GM23248 (cell line): ENCODE results near the gene SMIM29. TPM values are rescaled to one million over a fixed set of nuclear protein-coding genes. Genes with fewer than 3 reads are reported as not detected.
A peak's percentile ranks its signal among the peaks of the same experiment; 100 is the strongest.

Source experiments
- DNase-seq: peaks from one replicate; pipeline ENCODE4 v3.0.0-alpha.2; 2015
- H2AFZ ChIP-seq: fragments of 200-600 bp; sonication (generic); 2 replicates; pipeline ENCODE4 v1.6.1; 2016; ENCODE audit warnings: antibody characterized with exemption
- H3F3A ChIP-seq: fragments of 200-600 bp; sonication (generic); 2 replicates; pipeline ENCODE4 v1.6.1; 2016; ENCODE audit warnings: mild to moderate bottlenecking, antibody characterized with exemption, mixed run types; ENCODE audit not compliant: insufficient read depth
- H3K27ac ChIP-seq: fragments of 200-600 bp; sonication (generic); 2 replicates; pipeline ENCODE4 v1.5.1; 2016; ENCODE audit warnings: mild to moderate bottlenecking
- H3K27me3 ChIP-seq: fragments of 200-600 bp; sonication (generic); replicated peaks from 2 replicates; pipeline ENCODE4 v1.6.1; 2016; ENCODE audit warnings: mild to moderate bottlenecking; ENCODE audit not compliant: insufficient read depth
- H3K36me3 ChIP-seq: fragments of 200-600 bp; sonication (generic); 2 replicates; pipeline ENCODE4 v1.6.1; 2016; ENCODE audit warnings: low read depth, mild to moderate bottlenecking
- H3K4me1 ChIP-seq: fragments of 200-600 bp; sonication (generic); 2 replicates; pipeline ENCODE4 v1.6.1; 2016; ENCODE audit warnings: mild to moderate bottlenecking; ENCODE audit not compliant: insufficient read depth
- H3K4me2 ChIP-seq: fragments of 200-600 bp; sonication (generic); one replicate; pipeline ENCODE4 v1.6.1; 2016; ENCODE audit warnings: mild to moderate bottlenecking; ENCODE audit not compliant: unreplicated experiment
- H3K4me3 ChIP-seq: fragments of 200-600 bp; sonication (generic); 2 replicates; pipeline ENCODE4 v1.5.1; 2016; ENCODE audit warnings: mild to moderate bottlenecking
- H3K79me2 ChIP-seq: fragments of 200-600 bp; sonication (generic); 2 replicates; pipeline ENCODE4 v1.6.1; 2016; ENCODE audit warnings: mild to moderate bottlenecking; ENCODE audit not compliant: insufficient read depth
- H3K9ac ChIP-seq: fragments of 200-600 bp; sonication (generic); 2 replicates; pipeline ENCODE4 v1.6.1; 2016; ENCODE audit warnings: mild to moderate bottlenecking
- H3K9me2 ChIP-seq: fragments of 200-600 bp; sonication (generic); 2 replicates; pipeline ENCODE4 v1.6.1; 2016; ENCODE audit warnings: mixed run types, mild to moderate bottlenecking, moderate library complexity; ENCODE audit not compliant: insufficient read depth
- H3K9me3 ChIP-seq: fragments of 200-600 bp; sonication (generic); one replicate; pipeline ENCODE4 v1.6.1; 2017; ENCODE audit warnings: low read depth
- H4K20me1 ChIP-seq: fragments of 200-600 bp; sonication (generic); 2 replicates; pipeline ENCODE4 v1.6.0; 2016; ENCODE audit not compliant: insufficient read depth
- EZH2 ChIP-seq: fragments of 200-600 bp; sonication (generic); IDR thresholded peaks from 2 replicates; pipeline ENCODE4 v1.6.1; 2018; ENCODE audit warnings: antibody characterized with exemption, mild to moderate bottlenecking; ENCODE audit not compliant: insufficient read depth, poor library complexity, severe bottlenecking
- EZH2phosphoT487 ChIP-seq: fragments of 200-600 bp; sonication (generic); IDR thresholded peaks from 2 replicates; pipeline ENCODE4 v1.6.1; 2018; ENCODE audit warnings: antibody characterized with exemption, moderate library complexity, mild to moderate bottlenecking, low read depth; ENCODE audit not compliant: insufficient read depth
- WGBS, 2 experiments: methylation state at CpG; one replicate each; pipeline ENCODE4 v1.1.6; 2015 to 2017; ENCODE audit warnings: low lambda C conversion rate in 2 of 2, low coverage in 1 of 2; ENCODE audit errors: missing lambda C conversion rate in 2 of 2; 5-methylcytosine and 5-hydroxymethylcytosine counted together
- in situ Hi-C: fragments of 300-500 bp; cut with MboI; formaldehyde crosslinking; loops from 2 replicates; pipeline ENCODE4 v1.15.0; 2020
- polyA plus RNA-seq: library from polyadenylated mRNA; unstranded; fragments of >200 nt; fragmentation: Nextera tagmentation; extraction: Ambion mirVana; gene quantifications from 2 replicates; pipeline ENCODE4 v1.2.1, GENCODE V29; 2016
- total RNA-seq: library from RNA; depleted of rRNA; stranded (reverse); fragments of >200 nt; shearing (Covaris generic); gene quantifications from 2 replicates; pipeline ENCODE4 v1.2.3, GENCODE V29; 2014

The SMIM29 gene
- total and polyA plus RNA-seq, 2 experiments from 2014 or later = 35.1 to 55.1 TPM

DNA sequence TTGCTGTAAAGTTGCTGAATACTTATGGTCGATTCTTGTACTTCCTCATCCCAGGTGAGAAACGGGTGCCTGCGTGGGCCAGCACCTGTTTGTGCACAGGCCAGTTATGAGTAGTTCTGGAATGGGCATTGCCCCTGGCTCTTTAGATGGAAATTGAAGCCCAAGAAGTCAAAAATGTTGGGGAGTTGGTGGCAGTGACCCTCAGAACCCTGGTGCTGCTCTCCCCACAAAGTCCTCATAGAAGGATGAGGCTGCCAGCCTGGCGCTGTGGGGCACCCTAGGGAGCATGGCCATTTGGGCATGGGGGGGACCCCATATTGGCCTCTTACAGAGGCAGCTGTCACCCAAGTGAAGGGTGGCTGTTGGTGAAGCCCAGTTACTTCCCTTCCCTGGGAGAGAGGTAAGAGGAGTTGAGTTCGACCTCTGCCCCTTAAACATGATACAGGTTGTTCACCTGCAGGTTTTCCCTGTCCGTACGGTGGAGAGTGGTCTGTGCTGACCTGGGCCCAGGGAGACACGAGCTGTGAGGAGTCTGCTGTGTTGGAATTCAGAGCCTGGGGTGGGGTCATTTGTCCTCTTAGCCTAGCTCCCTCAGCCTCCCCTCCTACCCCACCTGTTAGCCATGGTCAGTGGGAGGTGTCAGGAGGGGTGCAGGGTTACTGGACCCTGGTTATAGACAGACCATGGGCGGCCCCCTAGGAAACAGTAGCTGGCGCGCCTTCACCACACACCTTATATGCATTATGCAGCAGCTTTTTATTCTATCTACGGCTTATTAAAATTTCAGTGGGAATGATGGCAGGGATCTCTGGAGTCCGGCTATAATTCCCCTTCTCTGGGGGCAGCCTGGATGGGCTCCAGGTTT is 7.2 kb downstream of the SMIM29 start:
- Histone ChIP-seq H3K9me3 (no peaks in the 10 kb centered on the region), H3K4me2 (no peak overlapping the region), H3F3A (peaks cover 33% of the 10 kb centered on the region), H3K4me3 (no peak overlapping the region), H3K9ac (no peak overlapping the region), H3K4me1 (peaks cover 50% of the 10 kb centered on the region), H3K36me3 (peaks cover 6% of the 10 kb centered on the region; the same call in 1 of the 2 replicates), H4K20me1 (no peaks in the 10 kb centered on the region), H3K9me2 (no peaks in the 10 kb centered on the region), H2AFZ (no peak overlapping the region), H3K79me2 (peaks cover 41% of the 10 kb centered on the region), H3K27me3 (no peaks in the 10 kb centered on the region), H3K27ac (peak overlapping the region; percentile 82; the same call in 1 of the 2 replicates)
- no peak for DNase-seq
- in situ Hi-C loops = no loop called here
- WGBS, 2 experiments = 94 to 98% methylated on average over 13 of the region's 13 CpGs
- TF ChIP-seq EZH2phosphoT487 (no peak), EZH2 (no peak)

DNA sequence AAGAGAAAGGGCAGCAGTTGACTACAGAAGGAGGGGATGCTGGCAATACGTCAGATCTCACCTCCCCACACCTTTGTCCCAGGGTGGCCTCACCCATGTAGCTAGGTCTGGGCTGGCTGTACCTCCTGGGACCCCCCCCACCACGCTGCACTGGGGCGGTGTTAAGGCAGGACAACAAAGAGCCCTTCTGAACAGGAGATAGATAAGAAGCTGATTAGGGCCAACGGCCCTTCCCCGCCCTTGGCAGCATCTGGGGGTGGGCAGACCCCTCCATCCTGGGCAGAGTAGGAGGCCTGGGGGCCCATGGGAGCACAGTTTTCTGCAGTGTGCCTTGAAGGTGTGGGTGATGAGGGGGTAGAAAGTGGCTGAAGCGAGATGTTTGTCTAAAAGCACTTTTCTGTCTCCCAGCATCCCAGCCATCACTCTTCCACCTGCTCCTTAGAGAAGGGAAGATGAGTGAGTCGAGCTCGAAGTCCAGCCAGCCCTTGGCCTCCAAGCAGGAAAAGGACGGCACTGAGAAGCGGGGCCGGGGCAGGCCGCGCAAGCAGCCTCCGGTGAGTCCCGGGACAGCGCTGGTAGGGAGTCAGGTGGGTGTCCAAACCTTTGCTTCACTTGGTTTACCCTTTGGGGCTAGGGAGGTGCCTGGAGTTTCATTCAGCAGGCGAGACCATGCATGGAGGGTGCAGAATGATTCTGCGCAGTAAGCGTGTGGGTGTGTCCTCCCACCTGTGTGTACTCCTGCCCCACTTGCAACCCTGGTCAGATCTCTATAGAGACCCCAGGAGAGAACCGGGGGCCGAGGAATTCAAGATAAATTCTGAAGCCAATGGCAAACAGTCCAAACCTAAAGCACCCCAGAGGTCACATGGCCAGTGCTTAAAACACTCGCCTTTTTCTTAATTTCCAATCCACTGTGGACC is 8.2 kb downstream of the SMIM29 start:
- no peak overlapping the region for H3K4me2 ChIP-seq
- peaks cover 41% of the 10 kb centered on the region for H3K79me2 ChIP-seq
- peaks cover 35% of the 10 kb centered on the region for H3F3A ChIP-seq
- H4K20me1 ChIP-seq = no peaks in the 10 kb centered on the region
- no peak for DNase-seq
- H3K9me2 ChIP-seq = no peaks in the 10 kb centered on the region
- H3K9me3 ChIP-seq = no peaks in the 10 kb centered on the region
- no peak overlapping the region for H3K4me3 ChIP-seq
- TF ChIP-seq EZH2 = no peak
- no peak for TF ChIP-seq EZH2phosphoT487
- in situ Hi-C loops = no loop called here
- H3K4me1 ChIP-seq = peaks cover 58% of the 10 kb centered on the region
- H3K27me3 ChIP-seq = no peaks in the 10 kb centered on the region
- no peak overlapping the region for H3K27ac ChIP-seq
- WGBS, 2 experiments = 92 to 97% methylated on average over 22 of the region's 22 CpGs
- H3K9ac ChIP-seq = no peak overlapping the region
- no peak overlapping the region for H2AFZ ChIP-seq
- H3K36me3 ChIP-seq = peaks cover 6% of the 10 kb centered on the region; the same call in 1 of the 2 replicates

DNA sequence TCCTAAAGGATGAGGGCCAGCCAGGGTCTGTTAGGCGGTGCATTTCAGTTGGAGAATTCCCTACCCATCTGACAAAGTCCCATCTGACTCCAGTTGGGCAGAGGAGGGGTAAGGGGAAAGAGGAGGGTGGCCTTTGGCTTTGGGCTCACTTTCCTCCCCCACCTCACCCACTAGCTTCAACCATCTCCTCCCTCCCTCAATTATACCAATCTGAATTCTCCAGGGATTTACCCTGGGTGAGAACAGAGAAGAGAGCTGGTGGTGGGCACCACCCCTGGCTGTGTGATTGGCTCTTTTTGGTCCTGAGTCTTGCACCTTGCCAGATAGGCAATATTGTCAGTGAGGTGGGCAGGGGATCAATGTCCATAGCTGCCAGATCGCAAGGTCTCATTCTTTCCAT is 8.9 kb downstream of the SMIM29 start:
- no peak overlapping the region for H2AFZ ChIP-seq
- no peak for TF ChIP-seq EZH2
- no peak for TF ChIP-seq EZH2phosphoT487
- peaks cover 35% of the 10 kb centered on the region for H3F3A ChIP-seq
- H4K20me1 ChIP-seq = no peaks in the 10 kb centered on the region
- H3K4me1 ChIP-seq = peaks cover 56% of the 10 kb centered on the region
- peaks cover 6% of the 10 kb centered on the region; the same call in 1 of the 2 replicates for H3K36me3 ChIP-seq
- no peak for DNase-seq
- no peaks in the 10 kb centered on the region for H3K9me2 ChIP-seq
- H3K4me2 ChIP-seq = peak overlapping the region; percentile 96
- H3K9me3 ChIP-seq = no peaks in the 10 kb centered on the region
- H3K79me2 ChIP-seq = peaks cover 41% of the 10 kb centered on the region
- no peaks in the 10 kb centered on the region for H3K27me3 ChIP-seq
- 95 to 100% methylated on average over 2 of the region's 2 CpGs for WGBS, 2 experiments
- H3K9ac ChIP-seq = peak overlapping the region; percentile 88; the same call in 1 of the 2 replicates
- in situ Hi-C loops = no loop called here
- peak overlapping the region; percentile 97; the same call in 1 of the 2 replicates for H3K4me3 ChIP-seq
- H3K27ac ChIP-seq = no peak overlapping the region

DNA sequence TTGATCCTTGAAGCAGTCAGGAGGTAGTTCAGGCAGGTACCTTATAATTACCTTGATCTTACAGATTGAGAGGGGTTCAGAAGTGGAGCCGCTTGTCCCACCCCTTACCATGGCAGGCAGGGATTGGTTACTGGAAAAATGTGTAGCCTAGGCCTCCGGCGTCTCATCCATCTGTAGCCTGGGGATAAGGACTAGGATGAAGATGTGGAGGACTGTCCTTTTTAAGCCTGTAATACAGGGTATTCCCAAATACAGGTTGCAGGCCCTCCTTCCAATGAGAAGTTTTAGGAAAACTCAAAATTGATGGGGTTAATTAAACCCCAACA is 9.3 kb downstream of the SMIM29 start:
- no peaks in the 10 kb centered on the region for H3K9me3 ChIP-seq
- no peaks in the 10 kb centered on the region for H3K27me3 ChIP-seq
- TF ChIP-seq EZH2 (no peak), EZH2phosphoT487 (no peak)
- 93 to 98% methylated on average over 3 of the region's 3 CpGs for WGBS, 2 experiments
- no peak for DNase-seq
- H3K9ac ChIP-seq = peak overlapping the region; percentile 88
- no peaks in the 10 kb centered on the region for H4K20me1 ChIP-seq
- peak overlapping the region; percentile 97 for H3K4me3 ChIP-seq
- H2AFZ ChIP-seq = no peak overlapping the region
- peaks cover 6% of the 10 kb centered on the region; the same call in 1 of the 2 replicates for H3K36me3 ChIP-seq
- peak overlapping the region; percentile 96 for H3K4me2 ChIP-seq
- peaks cover 51% of the 10 kb centered on the region for H3K4me1 ChIP-seq
- H3F3A ChIP-seq = peaks cover 37% of the 10 kb centered on the region
- H3K27ac ChIP-seq = no peak overlapping the region
- no peaks in the 10 kb centered on the region for H3K9me2 ChIP-seq
- peaks cover 41% of the 10 kb centered on the region for H3K79me2 ChIP-seq
- in situ Hi-C loops = no loop called here
